Liver (tissue), 3 donors: ENCODE data around the gene ATG2B.

ENCODE experiments used
- ATF3 ChIP-seq: IDR thresholded peaks from 2 replicates; pipeline ENCODE4 v1.6.1; 2016; ENCODE audit warnings: antibody characterized with exemption
- CTCF ChIP-seq: fragments of 150-350 bp; IDR thresholded peaks from 2 replicates; pipeline ENCODE4 v1.5.1; 2017; ENCODE audit warnings: improper control_type of control experiment, low read depth, low read length; ENCODE audit not compliant: missing input control
- FOXA1 ChIP-seq: IDR thresholded peaks from 2 replicates; pipeline ENCODE4 v1.6.1; 2016; ENCODE audit warnings: antibody characterized with exemption
- GABPA ChIP-seq, 2 donors: IDR thresholded peaks in 1 of 2; conservative IDR thresholded peaks in 1 of 2; 2 replicates each; pipeline ENCODE4 v1.6.1; 2016; ENCODE audit warnings: antibody characterized with exemption in 2 of 2, mild to moderate bottlenecking in 1 of 2, moderate library complexity in 1 of 2
- JUND ChIP-seq, 2 donors: IDR thresholded peaks; 2 replicates each; pipeline ENCODE4 v1.6.1; 2016; ENCODE audit warnings: antibody characterized with exemption in 2 of 2
- MAX ChIP-seq: IDR thresholded peaks from 2 replicates; pipeline ENCODE4 v1.6.1; 2016; ENCODE audit warnings: antibody characterized with exemption
- RAD21 ChIP-seq, 2 donors: IDR thresholded peaks; 2 replicates each; pipeline ENCODE4 v1.6.1; 2016; ENCODE audit warnings: antibody characterized with exemption in 2 of 2, mild to moderate bottlenecking in 2 of 2
- REST ChIP-seq: IDR thresholded peaks from 2 replicates; pipeline ENCODE4 v1.6.1; 2016; ENCODE audit warnings: antibody characterized with exemption, mild to moderate bottlenecking
- TAF1 ChIP-seq: conservative IDR thresholded peaks from 2 replicates; pipeline ENCODE4 v1.6.1; 2016; ENCODE audit warnings: antibody characterized with exemption, mild to moderate bottlenecking
- ZBTB33 ChIP-seq: IDR thresholded peaks from 2 replicates; pipeline ENCODE4 v1.6.1; 2016; ENCODE audit warnings: antibody characterized with exemption
- donor health status: healthy.
- donor health status: healthy.

- TF ChIP-seq CTCF = no peak
- no peak for TF ChIP-seq RAD21 (IDR thresholded peaks at IDR 0.05)
- TF ChIP-seq ZBTB33 = no peak
- no peak for TF ChIP-seq ATF3
- no peak for TF ChIP-seq REST
- TF ChIP-seq TAF1 = no peak
- no peak for TF ChIP-seq FOXA1
- TF ChIP-seq GABPA (IDR thresholded peaks at IDR 0.05 in 1 of 2, conservative IDR thresholded peaks at IDR 0.05 in 1 of 2) = no peak
- TF ChIP-seq MAX = no peak
- TF ChIP-seq JUND (IDR thresholded peaks at IDR 0.05) = no peak
Observed at GRCh38 chr14:96238676-96239265, 124.4 kb downstream of the ATG2B start.
